Neural cell (in vitro differentiated cells): ENCODE results near the gene SPATA2L. TPM values are rescaled to one million over a fixed set of nuclear protein-coding genes. Genes with fewer than 3 reads are reported as not detected.

Source experiments
- H2AFZ ChIP-seq: fragments of 200-600, 300-800 bp; sonication (generic), shearing (Covaris generic); 2 replicates; pipeline ENCODE4 v1.6.0; 2014; ENCODE audit warnings: low read depth, mild to moderate bottlenecking, antibody characterized with exemption, low read length, moderate library complexity
- H3F3A ChIP-seq: fragments of 200-600 bp; shearing (Covaris generic); 2 replicates; pipeline ENCODE4 v1.6.1; 2016; ENCODE audit warnings: mild to moderate bottlenecking, moderate library complexity, mixed read lengths, antibody characterized with exemption, low read length; ENCODE audit not compliant: insufficient read depth, poor library complexity, severe bottlenecking
- H3K27ac ChIP-seq: fragments of 200-600, 300-800 bp; sonication (generic), shearing (Covaris generic); 2 replicates; pipeline ENCODE4 v1.5.1; 2014; ENCODE audit warnings: mild to moderate bottlenecking, low read length, moderate library complexity
- H3K27me3 ChIP-seq: fragments of 300-800, 200-600 bp; sonication (generic), shearing (Covaris generic); 2 replicates; pipeline ENCODE4 v1.6.0; 2014; ENCODE audit warnings: mild to moderate bottlenecking, low read depth, low read length, moderate library complexity; ENCODE audit not compliant: insufficient read depth
- H3K36me3 ChIP-seq: fragments of 300-800, 200-600 bp; sonication (generic), shearing (Covaris generic); 2 replicates; pipeline ENCODE4 v1.5.1; 2014; ENCODE audit warnings: mild to moderate bottlenecking, antibody characterized with exemption, low read length, moderate library complexity; ENCODE audit not compliant: insufficient read depth
- H3K4me2 ChIP-seq: fragments of 300-800, 200-600 bp; sonication (generic), shearing (Covaris generic); 2 replicates; pipeline ENCODE4 v1.6.0; 2014; ENCODE audit warnings: mild to moderate bottlenecking, low read length
- H3K4me3 ChIP-seq: fragments of 300-800, 200-600 bp; sonication (generic), shearing (Covaris generic); 2 replicates; pipeline ENCODE4 v1.5.1; 2014; ENCODE audit warnings: mild to moderate bottlenecking, low read length, moderate library complexity
- H3K79me2 ChIP-seq: fragments of 200-600 bp; shearing (Covaris generic); replicated peaks from 2 replicates; pipeline ENCODE4 v1.6.0; 2014; ENCODE audit warnings: mild to moderate bottlenecking, low read length, moderate library complexity; ENCODE audit not compliant: insufficient read depth
- H3K9ac ChIP-seq: fragments of 300-800, 200-600 bp; sonication (generic), shearing (Covaris generic); 2 replicates; pipeline ENCODE4 v1.6.1; 2016; ENCODE audit warnings: mild to moderate bottlenecking, low read length, mixed read lengths
- H3K9me2 ChIP-seq: fragments of 200-600 bp; shearing (Covaris generic); 2 replicates; pipeline ENCODE4 v1.6.1; 2016; ENCODE audit warnings: mild to moderate bottlenecking, low read length, mixed read lengths; ENCODE audit not compliant: insufficient read depth
- H3K9me3 ChIP-seq: fragments of 200-600, 300-800 bp; sonication (generic), shearing (Covaris generic); 2 replicates; pipeline ENCODE4 v1.6.1; 2016; ENCODE audit warnings: mild to moderate bottlenecking, mixed run types, low read length, moderate library complexity, mixed read lengths
- H4K20me1 ChIP-seq: fragments of 200-600 bp; shearing (Covaris generic); 2 replicates; pipeline ENCODE4 v1.6.1; 2016; ENCODE audit warnings: mild to moderate bottlenecking, mixed run types; ENCODE audit not compliant: insufficient read depth
- CTCF ChIP-seq: fragments of 450-650 bp; IDR thresholded peaks from 2 replicates; pipeline ENCODE4 v1.5.1; 2014; ENCODE audit warnings: antibody characterized with exemption, mild to moderate bottlenecking, moderate library complexity; ENCODE audit not compliant: poor library complexity, severe bottlenecking
- EP300 ChIP-seq: fragments of 450-650 bp; conservative IDR thresholded peaks from 2 replicates; pipeline ENCODE4 v1.6.1; 2014; ENCODE audit warnings: antibody characterized with exemption, mild to moderate bottlenecking, moderate library complexity; ENCODE audit not compliant: poor library complexity, severe bottlenecking
- MXI1 ChIP-seq: fragments of 450-650 bp; conservative IDR thresholded peaks from 2 replicates; pipeline ENCODE4 v1.6.1; 2014; ENCODE audit warnings: antibody characterized with exemption, mild to moderate bottlenecking; ENCODE audit not compliant: poor library complexity, severe bottlenecking
- POLR2AphosphoS5 ChIP-seq: IDR thresholded peaks from 2 replicates; pipeline ENCODE4 v1.6.1; 2012
- SMC3 ChIP-seq: fragments of 450-650 bp; conservative IDR thresholded peaks from 2 replicates; pipeline ENCODE4 v1.6.1; 2014; ENCODE audit warnings: antibody characterized with exemption, mild to moderate bottlenecking, moderate library complexity; ENCODE audit not compliant: poor library complexity
- TAF1 ChIP-seq: IDR thresholded peaks from 2 replicates; pipeline ENCODE4 v1.6.1; 2012; ENCODE audit warnings: low read depth
- polyA plus RNA-seq: library from polyadenylated mRNA; depleted of rRNA; stranded (reverse); fragments of >200 nt; gene quantifications from 2 replicates; pipeline ENCODE4 v1.2.3, GENCODE V29; 2014
- TF ChIP-seq, protein P1 (sequence below): IDR thresholded peaks from 2 replicates; pipeline ENCODE4 v1.6.1; 2012; ENCODE audit warnings: borderline replicate concordance

Gene SPATA2L
- polyA plus RNA-seq, 1 donor from 2014 or later: 39.1 TPM

DNA sequence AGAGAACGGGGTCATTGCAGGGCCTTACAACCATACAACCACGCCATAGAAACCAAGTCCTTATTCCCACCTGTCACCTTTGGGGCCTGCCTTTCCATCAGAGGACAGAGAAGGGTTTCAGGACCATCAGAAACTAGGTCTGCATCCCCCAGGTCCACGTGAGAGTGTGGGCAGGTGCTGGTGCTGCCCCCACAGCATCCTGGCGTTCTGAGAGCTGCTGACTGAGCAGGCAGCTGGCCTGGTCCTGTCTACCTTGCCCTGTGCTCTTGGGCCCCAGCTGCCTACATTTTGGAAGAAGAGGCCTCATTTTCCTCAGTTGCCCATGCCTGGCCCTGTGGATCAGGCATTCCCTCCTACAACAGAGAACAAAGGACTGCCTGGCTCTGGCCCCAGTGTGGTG lies 41.4 kb upstream of the SPATA2L start:
- H3K36me3 ChIP-seq: no peaks in the 10 kb centered on the region
- TF ChIP-seq CTCF (no peak), POLR2AphosphoS5 (no peak)

DNA sequence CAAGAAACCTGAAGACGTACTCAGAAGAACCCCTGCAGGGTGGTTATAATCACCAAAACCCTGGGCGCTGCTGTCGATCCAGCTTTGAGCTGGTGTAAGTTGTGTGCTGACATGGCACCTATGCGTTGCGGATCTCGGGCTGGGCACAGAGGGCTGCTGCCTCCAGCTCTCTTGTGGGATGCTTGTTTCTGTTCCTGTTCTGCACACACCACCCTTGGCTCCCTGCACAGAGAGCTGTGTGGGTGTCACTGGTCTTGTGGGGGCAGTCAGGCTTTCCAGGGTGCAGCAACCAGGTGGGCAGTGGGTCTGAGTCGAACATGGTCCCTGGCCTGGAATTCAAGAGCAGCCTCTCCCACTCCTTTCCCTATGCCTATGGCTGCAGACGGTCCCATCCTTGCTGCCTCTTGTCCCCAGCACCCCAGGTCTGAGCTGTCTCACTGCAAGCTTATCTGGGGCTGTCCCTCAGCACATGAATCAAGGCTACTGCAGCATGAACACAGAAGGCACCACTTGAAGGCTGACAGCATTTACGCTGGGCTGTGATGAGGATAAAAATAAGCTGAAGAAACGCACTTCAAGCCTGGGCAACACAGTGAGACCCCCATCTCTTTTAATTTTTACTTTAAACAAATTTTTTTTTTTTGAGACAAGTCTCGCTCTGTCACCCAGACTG lies 40.0 kb upstream of the SPATA2L start:
- H3F3A ChIP-seq: no peaks in the 10 kb centered on the region
- H3K36me3 ChIP-seq: no peaks in the 10 kb centered on the region
- no peak overlapping the region for H3K27ac ChIP-seq

More for the DNA sequence above, 41.4 kb upstream of the SPATA2L start:
- Histone ChIP-seq H3K9me2 (no peaks in the 10 kb centered on the region), H3K79me2 (no peaks in the 10 kb centered on the region), H3K9ac (no peak overlapping the region), H3K4me3 (no peak overlapping the region), H3F3A (no peaks in the 10 kb centered on the region), H4K20me1 (no peaks in the 10 kb centered on the region), H3K9me3 (no peaks in the 10 kb centered on the region), H3K27me3 (no peaks in the 10 kb centered on the region), H3K4me2 (no peak overlapping the region), H2AFZ (no peak overlapping the region), H3K27ac (no peak overlapping the region)

More for the DNA sequence above, 40.0 kb upstream of the SPATA2L start:
- Histone ChIP-seq H4K20me1 (no peaks in the 10 kb centered on the region), H3K9ac (no peak overlapping the region), H3K79me2 (no peaks in the 10 kb centered on the region), H3K4me3 (no peak overlapping the region), H3K4me2 (no peak overlapping the region), H3K27me3 (no peaks in the 10 kb centered on the region), H3K9me2 (no peaks in the 10 kb centered on the region), H3K9me3 (no peaks in the 10 kb centered on the region), H2AFZ (no peak overlapping the region)
- TF ChIP-seq CTCF: no peak
- TF ChIP-seq SMC3: no peak
- TF ChIP-seq, protein P1, sequence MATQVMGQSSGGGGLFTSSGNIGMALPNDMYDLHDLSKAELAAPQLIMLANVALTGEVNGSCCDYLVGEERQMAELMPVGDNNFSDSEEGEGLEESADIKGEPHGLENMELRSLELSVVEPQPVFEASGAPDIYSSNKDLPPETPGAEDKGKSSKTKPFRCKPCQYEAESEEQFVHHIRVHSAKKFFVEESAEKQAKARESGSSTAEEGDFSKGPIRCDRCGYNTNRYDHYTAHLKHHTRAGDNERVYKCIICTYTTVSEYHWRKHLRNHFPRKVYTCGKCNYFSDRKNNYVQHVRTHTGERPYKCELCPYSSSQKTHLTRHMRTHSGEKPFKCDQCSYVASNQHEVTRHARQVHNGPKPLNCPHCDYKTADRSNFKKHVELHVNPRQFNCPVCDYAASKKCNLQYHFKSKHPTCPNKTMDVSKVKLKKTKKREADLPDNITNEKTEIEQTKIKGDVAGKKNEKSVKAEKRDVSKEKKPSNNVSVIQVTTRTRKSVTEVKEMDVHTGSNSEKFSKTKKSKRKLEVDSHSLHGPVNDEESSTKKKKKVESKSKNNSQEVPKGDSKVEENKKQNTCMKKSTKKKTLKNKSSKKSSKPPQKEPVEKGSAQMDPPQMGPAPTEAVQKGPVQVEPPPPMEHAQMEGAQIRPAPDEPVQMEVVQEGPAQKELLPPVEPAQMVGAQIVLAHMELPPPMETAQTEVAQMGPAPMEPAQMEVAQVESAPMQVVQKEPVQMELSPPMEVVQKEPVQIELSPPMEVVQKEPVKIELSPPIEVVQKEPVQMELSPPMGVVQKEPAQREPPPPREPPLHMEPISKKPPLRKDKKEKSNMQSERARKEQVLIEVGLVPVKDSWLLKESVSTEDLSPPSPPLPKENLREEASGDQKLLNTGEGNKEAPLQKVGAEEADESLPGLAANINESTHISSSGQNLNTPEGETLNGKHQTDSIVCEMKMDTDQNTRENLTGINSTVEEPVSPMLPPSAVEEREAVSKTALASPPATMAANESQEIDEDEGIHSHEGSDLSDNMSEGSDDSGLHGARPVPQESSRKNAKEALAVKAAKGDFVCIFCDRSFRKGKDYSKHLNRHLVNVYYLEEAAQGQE: no peak
- no peak for TF ChIP-seq TAF1
- TF ChIP-seq MXI1: no peak
- TF ChIP-seq EP300: no peak
